GM23338 (cell line): ENCODE results near the gene TBC1D7. TPM values are rescaled to one million over a fixed set of nuclear protein-coding genes. Genes with fewer than 3 reads are reported as not detected.

Source experiments
- ATAC-seq: fragments of 200-7000 bp; cut with Tn5 transposase; 3 replicates; pipeline ENCODE4 v1.9.1; 2020
- DNase-seq: peaks from one replicate; pipeline ENCODE4 v3.0.0-alpha.2; 2015; ENCODE audit warnings: low spot score
- H2AFZ ChIP-seq: fragments of 200-600 bp; sonication (generic); 2 replicates; pipeline ENCODE4 v1.8.0; 2016; ENCODE audit warnings: antibody characterized with exemption, mild to moderate bottlenecking, moderate library complexity
- H3F3A ChIP-seq: fragments of 200-600 bp; sonication (generic); replicated peaks from 2 replicates; pipeline ENCODE4 v1.8.0; 2017; ENCODE audit warnings: antibody characterized with exemption, mixed run types, low read depth
- H3K27ac ChIP-seq: fragments of 200-600 bp; sonication (generic); 2 replicates; pipeline ENCODE4 v1.6.1; 2016; ENCODE audit warnings: low read depth
- H3K27me3 ChIP-seq: fragments of 200-600 bp; sonication (generic); 2 replicates; pipeline ENCODE4 v1.8.0; 2016; ENCODE audit warnings: mild to moderate bottlenecking, mixed run types, moderate library complexity; ENCODE audit not compliant: insufficient read depth
- H3K36me3 ChIP-seq: fragments of 200-600 bp; sonication (generic); 2 replicates; pipeline ENCODE4 v1.8.0; 2016; ENCODE audit warnings: mild to moderate bottlenecking; ENCODE audit not compliant: insufficient read depth
- H3K4me1 ChIP-seq: fragments of 200-600 bp; sonication (generic); 2 replicates; pipeline ENCODE4 v1.8.0; 2016; ENCODE audit warnings: mild to moderate bottlenecking, moderate library complexity; ENCODE audit not compliant: insufficient read depth
- H3K4me2 ChIP-seq: fragments of 200-600 bp; sonication (generic); 2 replicates; pipeline ENCODE4 v1.7.1; 2017; ENCODE audit warnings: mixed run types
- H3K4me3 ChIP-seq: fragments of 200-600 bp; sonication (generic); 2 replicates; pipeline ENCODE4 v1.6.1; 2016; ENCODE audit warnings: mixed run types
- H3K79me2 ChIP-seq: fragments of 200-600 bp; sonication (generic); replicated peaks from 2 replicates; pipeline ENCODE4 v1.8.0; 2017; ENCODE audit warnings: mild to moderate bottlenecking; ENCODE audit not compliant: insufficient read depth
- H3K9me2 ChIP-seq: fragments of 200-600 bp; sonication (generic); 2 replicates; pipeline ENCODE4 v1.8.0; 2017; ENCODE audit not compliant: insufficient read depth
- H4K20me1 ChIP-seq: fragments of 200-600 bp; sonication (generic); replicated peaks from 2 replicates; pipeline ENCODE4 v1.8.0; 2017; ENCODE audit warnings: mild to moderate bottlenecking; ENCODE audit not compliant: insufficient read depth
- H3K27ac Mint-ChIP-seq: 2 replicates; pipeline ENCODE4 v1.8.0; 2020; ENCODE audit warnings: inconsistent platforms, mild to moderate bottlenecking, moderate library complexity, mixed read lengths
- H3K27me3 Mint-ChIP-seq: 3 replicates; pipeline ENCODE4 v1.8.0; 2022; ENCODE audit warnings: low read depth, mild to moderate bottlenecking, moderate library complexity, mixed read lengths, inconsistent platforms; ENCODE audit not compliant: insufficient read depth, poor library complexity
- H3K36me3 Mint-ChIP-seq: 3 replicates; pipeline ENCODE4 v1.8.0; 2021; ENCODE audit warnings: low read depth, mild to moderate bottlenecking, inconsistent platforms, moderate library complexity, mixed read lengths
- H3K4me1 Mint-ChIP-seq: 3 replicates; pipeline ENCODE4 v1.8.0; 2020; ENCODE audit warnings: mild to moderate bottlenecking, inconsistent platforms, mixed read lengths
- H3K4me3 Mint-ChIP-seq: 3 replicates; pipeline ENCODE4 v1.8.0; 2021; ENCODE audit warnings: moderate library complexity, mild to moderate bottlenecking, inconsistent platforms, mixed read lengths
- H3K9me3 Mint-ChIP-seq: 3 replicates; pipeline ENCODE4 v1.8.0; 2020; ENCODE audit warnings: moderate library complexity, mild to moderate bottlenecking, inconsistent platforms, mixed read lengths
- CREB1 ChIP-seq: fragments of 250-450 bp; sonication (Bioruptor Pico); IDR thresholded peaks from 2 replicates; pipeline ENCODE4 v1.5.0; 2020; ENCODE audit warnings: low read depth, mild to moderate bottlenecking, moderate library complexity
- EZH2 ChIP-seq: fragments of 200-600 bp; sonication (generic); IDR thresholded peaks from one replicate; pipeline ENCODE4 v1.8.0; 2017; ENCODE audit warnings: antibody characterized with exemption, mild to moderate bottlenecking, low read depth; ENCODE audit not compliant: unreplicated experiment
- EZH2phosphoT487 ChIP-seq: fragments of 200-600 bp; sonication (generic); IDR thresholded peaks from one replicate; pipeline ENCODE4 v1.8.1; 2018; ENCODE audit warnings: antibody characterized with exemption; ENCODE audit not compliant: unreplicated experiment
- JUNB ChIP-seq: IDR thresholded peaks from one replicate; pipeline ENCODE4 v1.6.1; 2016; ENCODE audit warnings: antibody characterized with exemption; ENCODE audit not compliant: unreplicated experiment
- NANOG ChIP-seq: IDR thresholded peaks from 2 replicates; pipeline ENCODE4 v1.6.1; 2016; ENCODE audit warnings: antibody characterized with exemption, borderline replicate concordance
- POLR2AphosphoS5 ChIP-seq: IDR thresholded peaks from 2 replicates; pipeline ENCODE4 v1.6.1; 2016; ENCODE audit warnings: antibody characterized with exemption, low read depth
- STAT1 ChIP-seq: IDR thresholded peaks from one replicate; pipeline ENCODE4 v1.6.1; 2016; ENCODE audit warnings: antibody characterized with exemption; ENCODE audit not compliant: unreplicated experiment
- ZNF114 ChIP-seq: fragments of 250-450 bp; sonication (Bioruptor Pico); IDR thresholded peaks from 2 replicates; pipeline ENCODE4 v1.5.0; 2020; ENCODE audit warnings: mild to moderate bottlenecking, moderate library complexity
- ZNF331 ChIP-seq: fragments of 250-450 bp; sonication (Bioruptor Pico); IDR thresholded peaks from 2 replicates; pipeline ENCODE4 v1.5.0; 2020; ENCODE audit warnings: low read depth, mild to moderate bottlenecking, moderate library complexity
- polyA plus RNA-seq: library from polyadenylated mRNA; unstranded; fragments of >200 nt; fragmentation: Nextera tagmentation; extraction: Ambion mirVana; gene quantifications from 2 replicates; pipeline ENCODE4 v1.2.1, GENCODE V29; 2016
- total RNA-seq: library from RNA; depleted of rRNA; stranded (reverse); fragments of >200 nt; shearing (Covaris generic); gene quantifications from 2 replicates; pipeline ENCODE4 v1.2.3, GENCODE V29; 2014
- TF ChIP-seq, protein P1 (sequence below): IDR thresholded peaks from one replicate; pipeline ENCODE4 v1.6.1; 2018; ENCODE audit warnings: antibody characterized with exemption; ENCODE audit not compliant: unreplicated experiment
- TF ChIP-seq, protein P2 (sequence below): IDR thresholded peaks from 2 replicates; pipeline ENCODE4 v1.6.1; 2016; ENCODE audit warnings: antibody characterized with exemption
- TF ChIP-seq, protein P3 (sequence below), 2 experiments: fragments of 200-600 bp in 1 of 2; sonication (generic) in 1 of 2; conservative IDR thresholded peaks; 2 replicates each; pipeline versions ENCODE4 v1.5.1 to v1.6.1; 2016 to 2017; ENCODE audit warnings: antibody characterized with exemption in 2 of 2, low read depth in 2 of 2, mild to moderate bottlenecking in 2 of 2, moderate library complexity in 1 of 2
- TF ChIP-seq, protein P4 (sequence below): fragments of 250-450 bp; sonication (Bioruptor Pico); IDR thresholded peaks from 2 replicates; pipeline ENCODE4 v1.5.0; 2020; ENCODE audit warnings: mild to moderate bottlenecking, moderate library complexity

TBC1D7 gene
- total and polyA plus RNA-seq, 2 experiments from 2014 or later: 62.0 to 70.4 TPM

DNA sequence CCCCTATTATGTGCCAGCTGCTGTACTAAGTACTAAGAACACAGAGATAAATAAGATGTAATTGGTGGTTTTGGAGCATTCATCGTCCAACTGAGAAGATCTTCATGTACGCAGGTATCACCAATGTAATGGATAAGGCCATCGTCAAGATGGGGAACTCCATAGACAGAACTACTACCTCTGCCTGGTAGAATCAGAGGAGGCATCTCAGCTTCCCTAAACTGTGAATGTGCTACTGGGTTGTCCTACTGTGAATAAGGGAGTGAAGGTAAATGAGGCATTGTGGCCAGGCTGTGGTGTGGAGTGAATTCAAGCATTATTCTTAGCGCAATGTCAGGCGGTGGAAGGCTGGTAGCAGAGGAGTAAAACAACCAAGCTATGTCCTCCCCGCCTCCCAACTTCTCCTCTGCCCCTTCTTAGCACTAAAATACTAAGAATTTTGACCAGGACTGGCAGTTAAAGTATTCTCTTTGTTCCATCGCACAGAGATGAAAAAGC lies 68.2 kb downstream of the TBC1D7 start:
- Mint-ChIP-seq H3K27me3 (peaks cover 3% of the 10 kb centered on the region), H3K36me3 (peaks cover 23% of the 10 kb centered on the region), H3K4me3 (no peak overlapping the region)

More for the DNA sequence above, 68.2 kb downstream of the TBC1D7 start:
- Mint-ChIP-seq H3K4me1 (peaks cover 6% of the 10 kb centered on the region), H3K27ac (no peak overlapping the region), H3K9me3 (peaks cover 22% of the 10 kb centered on the region)
- H3K4me3 ChIP-seq: no peak overlapping the region
- H3K4me2 ChIP-seq: no peak overlapping the region
- no peak overlapping the region for H2AFZ ChIP-seq
- no peaks in the 10 kb centered on the region for H3K79me2 ChIP-seq
- no peaks in the 10 kb centered on the region for H3K4me1 ChIP-seq
- 0 out of 2 replicates have a peak, but pooled peaks cover 4% of the 10 kb centered on the region for H3K9me2 ChIP-seq
- no peaks in the 10 kb centered on the region for H4K20me1 ChIP-seq
- no peak for ATAC-seq
- no peak overlapping the region for H3K27ac ChIP-seq
- H3F3A ChIP-seq: no peaks in the 10 kb centered on the region
- H3K36me3 ChIP-seq: no peaks in the 10 kb centered on the region
- no peaks in the 10 kb centered on the region for H3K27me3 ChIP-seq
- TF ChIP-seq, protein P1, sequence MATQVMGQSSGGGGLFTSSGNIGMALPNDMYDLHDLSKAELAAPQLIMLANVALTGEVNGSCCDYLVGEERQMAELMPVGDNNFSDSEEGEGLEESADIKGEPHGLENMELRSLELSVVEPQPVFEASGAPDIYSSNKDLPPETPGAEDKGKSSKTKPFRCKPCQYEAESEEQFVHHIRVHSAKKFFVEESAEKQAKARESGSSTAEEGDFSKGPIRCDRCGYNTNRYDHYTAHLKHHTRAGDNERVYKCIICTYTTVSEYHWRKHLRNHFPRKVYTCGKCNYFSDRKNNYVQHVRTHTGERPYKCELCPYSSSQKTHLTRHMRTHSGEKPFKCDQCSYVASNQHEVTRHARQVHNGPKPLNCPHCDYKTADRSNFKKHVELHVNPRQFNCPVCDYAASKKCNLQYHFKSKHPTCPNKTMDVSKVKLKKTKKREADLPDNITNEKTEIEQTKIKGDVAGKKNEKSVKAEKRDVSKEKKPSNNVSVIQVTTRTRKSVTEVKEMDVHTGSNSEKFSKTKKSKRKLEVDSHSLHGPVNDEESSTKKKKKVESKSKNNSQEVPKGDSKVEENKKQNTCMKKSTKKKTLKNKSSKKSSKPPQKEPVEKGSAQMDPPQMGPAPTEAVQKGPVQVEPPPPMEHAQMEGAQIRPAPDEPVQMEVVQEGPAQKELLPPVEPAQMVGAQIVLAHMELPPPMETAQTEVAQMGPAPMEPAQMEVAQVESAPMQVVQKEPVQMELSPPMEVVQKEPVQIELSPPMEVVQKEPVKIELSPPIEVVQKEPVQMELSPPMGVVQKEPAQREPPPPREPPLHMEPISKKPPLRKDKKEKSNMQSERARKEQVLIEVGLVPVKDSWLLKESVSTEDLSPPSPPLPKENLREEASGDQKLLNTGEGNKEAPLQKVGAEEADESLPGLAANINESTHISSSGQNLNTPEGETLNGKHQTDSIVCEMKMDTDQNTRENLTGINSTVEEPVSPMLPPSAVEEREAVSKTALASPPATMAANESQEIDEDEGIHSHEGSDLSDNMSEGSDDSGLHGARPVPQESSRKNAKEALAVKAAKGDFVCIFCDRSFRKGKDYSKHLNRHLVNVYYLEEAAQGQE: no peak
- TF ChIP-seq ZNF331 (CRISPR knock-in tag) (no peak), JUNB (no peak), STAT1 (no peak), ZNF114 (CRISPR knock-in tag) (no peak), NANOG (no peak), EZH2phosphoT487 (no peak), EZH2 (no peak), CREB1 (CRISPR knock-in tag) (no peak), POLR2AphosphoS5 (no peak)
- TF ChIP-seq, protein P2, sequence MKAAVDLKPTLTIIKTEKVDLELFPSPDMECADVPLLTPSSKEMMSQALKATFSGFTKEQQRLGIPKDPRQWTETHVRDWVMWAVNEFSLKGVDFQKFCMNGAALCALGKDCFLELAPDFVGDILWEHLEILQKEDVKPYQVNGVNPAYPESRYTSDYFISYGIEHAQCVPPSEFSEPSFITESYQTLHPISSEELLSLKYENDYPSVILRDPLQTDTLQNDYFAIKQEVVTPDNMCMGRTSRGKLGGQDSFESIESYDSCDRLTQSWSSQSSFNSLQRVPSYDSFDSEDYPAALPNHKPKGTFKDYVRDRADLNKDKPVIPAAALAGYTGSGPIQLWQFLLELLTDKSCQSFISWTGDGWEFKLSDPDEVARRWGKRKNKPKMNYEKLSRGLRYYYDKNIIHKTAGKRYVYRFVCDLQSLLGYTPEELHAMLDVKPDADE: no peak
- TF ChIP-seq, protein P3, sequence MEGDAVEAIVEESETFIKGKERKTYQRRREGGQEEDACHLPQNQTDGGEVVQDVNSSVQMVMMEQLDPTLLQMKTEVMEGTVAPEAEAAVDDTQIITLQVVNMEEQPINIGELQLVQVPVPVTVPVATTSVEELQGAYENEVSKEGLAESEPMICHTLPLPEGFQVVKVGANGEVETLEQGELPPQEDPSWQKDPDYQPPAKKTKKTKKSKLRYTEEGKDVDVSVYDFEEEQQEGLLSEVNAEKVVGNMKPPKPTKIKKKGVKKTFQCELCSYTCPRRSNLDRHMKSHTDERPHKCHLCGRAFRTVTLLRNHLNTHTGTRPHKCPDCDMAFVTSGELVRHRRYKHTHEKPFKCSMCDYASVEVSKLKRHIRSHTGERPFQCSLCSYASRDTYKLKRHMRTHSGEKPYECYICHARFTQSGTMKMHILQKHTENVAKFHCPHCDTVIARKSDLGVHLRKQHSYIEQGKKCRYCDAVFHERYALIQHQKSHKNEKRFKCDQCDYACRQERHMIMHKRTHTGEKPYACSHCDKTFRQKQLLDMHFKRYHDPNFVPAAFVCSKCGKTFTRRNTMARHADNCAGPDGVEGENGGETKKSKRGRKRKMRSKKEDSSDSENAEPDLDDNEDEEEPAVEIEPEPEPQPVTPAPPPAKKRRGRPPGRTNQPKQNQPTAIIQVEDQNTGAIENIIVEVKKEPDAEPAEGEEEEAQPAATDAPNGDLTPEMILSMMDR (conservative IDR thresholded peaks at IDR 0.05; ENCODE audit: low read depth in 2 of 2): no peak
- TF ChIP-seq, protein P4, sequence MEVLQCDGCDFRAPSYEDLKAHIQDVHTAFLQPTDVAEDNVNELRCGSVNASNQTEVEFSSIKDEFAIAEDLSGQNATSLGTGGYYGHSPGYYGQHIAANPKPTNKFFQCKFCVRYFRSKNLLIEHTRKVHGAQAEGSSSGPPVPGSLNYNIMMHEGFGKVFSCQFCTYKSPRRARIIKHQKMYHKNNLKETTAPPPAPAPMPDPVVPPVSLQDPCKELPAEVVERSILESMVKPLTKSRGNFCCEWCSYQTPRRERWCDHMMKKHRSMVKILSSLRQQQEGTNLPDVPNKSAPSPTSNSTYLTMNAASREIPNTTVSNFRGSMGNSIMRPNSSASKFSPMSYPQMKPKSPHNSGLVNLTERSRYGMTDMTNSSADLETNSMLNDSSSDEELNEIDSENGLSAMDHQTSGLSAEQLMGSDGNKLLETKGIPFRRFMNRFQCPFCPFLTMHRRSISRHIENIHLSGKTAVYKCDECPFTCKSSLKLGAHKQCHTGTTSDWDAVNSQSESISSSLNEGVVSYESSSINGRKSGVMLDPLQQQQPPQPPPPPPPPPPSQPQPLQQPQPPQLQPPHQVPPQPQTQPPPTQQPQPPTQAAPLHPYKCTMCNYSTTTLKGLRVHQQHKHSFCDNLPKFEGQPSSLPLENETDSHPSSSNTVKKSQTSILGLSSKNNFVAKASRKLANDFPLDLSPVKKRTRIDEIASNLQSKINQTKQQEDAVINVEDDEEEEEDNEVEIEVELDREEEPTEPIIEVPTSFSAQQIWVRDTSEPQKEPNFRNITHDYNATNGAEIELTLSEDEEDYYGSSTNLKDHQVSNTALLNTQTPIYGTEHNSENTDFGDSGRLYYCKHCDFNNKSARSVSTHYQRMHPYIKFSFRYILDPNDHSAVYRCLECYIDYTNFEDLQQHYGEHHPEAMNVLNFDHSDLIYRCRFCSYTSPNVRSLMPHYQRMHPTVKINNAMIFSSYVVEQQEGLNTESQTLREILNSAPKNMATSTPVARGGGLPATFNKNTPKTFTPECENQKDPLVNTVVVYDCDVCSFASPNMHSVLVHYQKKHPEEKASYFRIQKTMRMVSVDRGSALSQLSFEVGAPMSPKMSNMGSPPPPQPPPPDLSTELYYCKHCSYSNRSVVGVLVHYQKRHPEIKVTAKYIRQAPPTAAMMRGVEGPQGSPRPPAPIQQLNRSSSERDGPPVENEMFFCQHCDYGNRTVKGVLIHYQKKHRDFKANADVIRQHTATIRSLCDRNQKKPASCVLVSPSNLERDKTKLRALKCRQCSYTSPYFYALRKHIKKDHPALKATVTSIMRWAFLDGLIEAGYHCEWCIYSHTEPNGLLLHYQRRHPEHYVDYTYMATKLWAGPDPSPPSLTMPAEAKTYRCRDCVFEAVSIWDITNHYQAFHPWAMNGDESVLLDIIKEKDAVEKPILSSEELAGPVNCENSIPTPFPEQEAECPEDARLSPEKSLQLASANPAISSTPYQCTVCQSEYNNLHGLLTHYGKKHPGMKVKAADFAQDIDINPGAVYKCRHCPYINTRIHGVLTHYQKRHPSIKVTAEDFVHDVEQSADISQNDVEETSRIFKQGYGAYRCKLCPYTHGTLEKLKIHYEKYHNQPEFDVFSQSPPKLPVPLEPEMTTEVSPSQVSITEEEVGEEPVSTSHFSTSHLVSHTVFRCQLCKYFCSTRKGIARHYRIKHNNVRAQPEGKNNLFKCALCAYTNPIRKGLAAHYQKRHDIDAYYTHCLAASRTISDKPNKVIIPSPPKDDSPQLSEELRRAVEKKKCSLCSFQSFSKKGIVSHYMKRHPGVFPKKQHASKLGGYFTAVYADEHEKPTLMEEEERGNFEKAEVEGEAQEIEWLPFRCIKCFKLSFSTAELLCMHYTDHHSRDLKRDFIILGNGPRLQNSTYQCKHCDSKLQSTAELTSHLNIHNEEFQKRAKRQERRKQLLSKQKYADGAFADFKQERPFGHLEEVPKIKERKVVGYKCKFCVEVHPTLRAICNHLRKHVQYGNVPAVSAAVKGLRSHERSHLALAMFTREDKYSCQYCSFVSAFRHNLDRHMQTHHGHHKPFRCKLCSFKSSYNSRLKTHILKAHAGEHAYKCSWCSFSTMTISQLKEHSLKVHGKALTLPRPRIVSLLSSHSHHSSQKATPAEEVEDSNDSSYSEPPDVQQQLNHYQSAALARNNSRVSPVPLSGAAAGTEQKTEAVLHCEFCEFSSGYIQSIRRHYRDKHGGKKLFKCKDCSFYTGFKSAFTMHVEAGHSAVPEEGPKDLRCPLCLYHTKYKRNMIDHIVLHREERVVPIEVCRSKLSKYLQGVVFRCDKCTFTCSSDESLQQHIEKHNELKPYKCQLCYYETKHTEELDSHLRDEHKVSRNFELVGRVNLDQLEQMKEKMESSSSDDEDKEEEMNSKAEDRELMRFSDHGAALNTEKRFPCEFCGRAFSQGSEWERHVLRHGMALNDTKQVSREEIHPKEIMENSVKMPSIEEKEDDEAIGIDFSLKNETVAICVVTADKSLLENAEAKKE (CRISPR knock-in tag): no peak
- DNase-seq: no peak
